IPS-NIHi11 (cell line): ENCODE measurements around the gene NRAP.
A peak's percentile ranks its signal among the peaks of the same experiment; 100 is the strongest.

Source experiments
- DNase-seq: peaks from one replicate; pipeline ENCODE4 v3.0.0; 2012; ENCODE audit warnings: mixed read lengths, low spot score

The NRAP gene, protein sequence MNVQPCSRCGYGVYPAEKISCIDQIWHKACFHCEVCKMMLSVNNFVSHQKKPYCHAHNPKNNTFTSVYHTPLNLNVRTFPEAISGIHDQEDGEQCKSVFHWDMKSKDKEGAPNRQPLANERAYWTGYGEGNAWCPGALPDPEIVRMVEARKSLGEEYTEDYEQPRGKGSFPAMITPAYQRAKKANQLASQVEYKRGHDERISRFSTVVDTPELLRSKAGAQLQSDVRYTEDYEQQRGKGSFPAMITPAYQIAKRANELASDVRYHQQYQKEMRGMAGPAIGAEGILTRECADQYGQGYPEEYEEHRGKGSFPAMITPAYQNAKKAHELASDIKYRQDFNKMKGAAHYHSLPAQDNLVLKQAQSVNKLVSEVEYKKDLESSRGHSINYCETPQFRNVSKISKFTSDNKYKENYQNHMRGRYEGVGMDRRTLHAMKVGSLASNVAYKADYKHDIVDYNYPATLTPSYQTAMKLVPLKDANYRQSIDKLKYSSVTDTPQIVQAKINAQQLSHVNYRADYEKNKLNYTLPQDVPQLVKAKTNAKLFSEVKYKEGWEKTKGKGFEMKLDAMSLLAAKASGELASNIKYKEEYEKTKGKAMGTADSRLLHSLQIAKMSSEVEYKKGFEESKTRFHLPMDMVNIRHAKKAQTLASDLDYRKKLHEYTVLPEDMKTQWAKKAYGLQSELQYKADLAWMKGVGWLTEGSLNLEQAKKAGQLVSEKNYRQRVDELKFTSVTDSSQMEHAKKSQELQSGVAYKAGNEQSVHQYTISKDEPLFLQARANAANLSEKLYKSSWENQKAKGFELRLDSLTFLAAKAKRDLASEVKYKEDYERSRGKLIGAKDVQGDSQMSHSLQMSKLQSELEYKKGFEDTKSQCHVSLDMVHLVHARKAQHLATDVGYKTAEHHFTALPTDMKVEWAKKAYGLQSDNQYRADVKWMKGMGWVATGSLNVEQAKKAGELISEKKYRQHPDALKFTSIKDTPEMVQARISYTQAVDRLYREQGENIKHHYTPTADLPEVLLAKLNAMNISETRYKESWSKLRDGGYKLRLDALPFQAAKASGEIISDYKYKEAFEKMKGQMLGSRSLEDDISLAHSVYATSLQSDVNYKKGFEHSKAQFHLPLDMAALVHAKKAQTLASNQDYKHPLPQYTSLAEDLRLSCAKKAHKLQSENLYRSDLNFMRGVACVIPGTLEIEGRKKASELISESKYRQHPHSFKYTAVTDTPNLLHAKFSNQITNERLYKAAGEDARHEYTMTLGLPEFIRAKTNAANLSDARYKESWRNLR (N-terminal part only)

DNA sequence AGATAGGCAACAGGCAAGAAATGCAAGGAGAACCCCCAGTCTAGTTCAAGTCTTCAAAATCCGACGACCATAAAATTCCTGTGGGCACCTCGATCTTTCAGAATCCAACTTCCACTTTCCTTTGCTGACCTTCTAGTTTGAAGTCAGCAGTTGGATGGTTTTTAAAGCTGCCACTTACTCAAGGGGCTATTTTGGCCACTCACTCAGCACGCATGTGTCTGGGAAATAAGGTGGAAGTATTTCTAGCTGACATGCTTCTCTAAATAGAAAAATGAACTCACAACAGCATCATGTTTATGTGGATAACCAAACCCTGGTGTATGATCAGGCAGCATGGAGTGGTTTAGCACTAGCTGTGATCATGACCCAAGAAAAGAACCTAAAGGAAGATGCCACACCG lies at the start of gene NRAP:
TSS of gene NRAP (minus strand) at position 134 of the 400 bp plus-strand sequence. CDS start 159 bp downstream, outside the sequence.
- no peak for DNase-seq

DNA sequence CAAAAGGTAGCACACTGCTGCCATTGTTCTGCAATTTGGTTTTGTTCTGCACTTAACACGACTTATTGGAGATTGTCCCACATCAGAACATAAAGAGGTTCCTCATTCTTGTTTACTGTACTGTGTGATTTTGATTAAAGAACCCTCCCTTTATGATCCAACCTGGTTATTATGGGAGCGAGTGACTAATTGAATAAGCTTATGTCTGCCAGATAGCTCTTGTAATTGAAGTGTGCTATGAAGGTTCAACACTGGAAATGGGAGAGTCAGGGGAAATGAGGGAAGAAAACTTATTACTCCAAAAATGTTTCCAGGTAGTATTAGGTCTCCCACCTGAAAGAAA lies 49.8 kb upstream of the NRAP start:
- DNase-seq = no peak

- peak; percentile 36 for DNase-seq
Observed at GRCh38 chr10:113712755-113713639, 49.2 kb upstream of the NRAP start.

GRCh38 chr10:113712024-113712423 lies 48.2 kb upstream of the NRAP start:
- DNase-seq = no peak

DNA sequence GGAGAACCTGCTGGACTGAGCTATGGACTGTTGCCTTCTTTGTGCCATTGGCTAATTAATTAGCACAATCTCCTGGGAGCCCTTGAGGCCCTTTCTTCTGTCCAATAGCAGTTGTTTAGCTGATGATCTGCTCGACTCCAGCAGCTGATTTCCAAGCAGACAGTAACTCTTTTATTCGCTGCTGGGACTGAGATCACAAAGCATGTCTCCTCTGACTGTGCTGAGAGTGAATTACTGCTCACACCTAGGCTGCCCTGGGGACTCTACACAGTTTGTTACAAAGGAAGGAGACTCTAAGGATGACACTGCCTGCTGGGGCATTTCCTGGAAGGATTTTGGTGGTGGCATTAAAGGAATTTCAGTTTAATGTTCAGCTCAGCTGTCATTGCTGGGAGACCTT lies 47.3 kb upstream of the NRAP start:
- DNase-seq = no peak

DNA sequence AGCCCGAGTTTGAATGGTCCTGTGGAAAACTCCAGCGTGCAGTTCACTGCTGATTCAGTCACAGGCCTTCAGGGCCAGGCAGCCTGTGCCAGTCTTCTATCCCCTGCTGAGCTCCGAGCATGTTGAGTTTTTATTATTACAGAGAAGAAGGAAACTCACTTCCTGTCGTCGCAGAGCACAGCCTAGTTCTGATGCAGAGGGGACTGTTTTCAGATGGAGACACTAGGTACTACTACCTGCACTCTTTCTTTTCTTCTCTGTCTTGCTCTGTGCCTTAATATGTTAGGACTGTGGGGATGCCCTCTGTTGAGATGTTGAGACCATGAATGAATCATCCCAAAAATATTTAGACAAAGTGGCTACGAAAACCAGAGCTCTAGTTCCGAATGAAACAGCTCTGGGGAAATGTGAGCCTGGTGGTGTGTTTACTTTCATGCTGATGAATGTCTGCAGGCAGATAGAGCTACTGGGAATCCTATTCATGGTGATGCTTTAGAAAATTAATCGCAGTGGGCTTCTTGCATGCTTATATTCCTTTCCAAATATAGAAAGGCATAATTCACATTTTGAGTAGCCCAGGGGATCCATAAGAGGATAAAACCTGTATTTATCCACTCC lies 45.5 kb upstream of the NRAP start:
- DNase-seq = no peak

DNA sequence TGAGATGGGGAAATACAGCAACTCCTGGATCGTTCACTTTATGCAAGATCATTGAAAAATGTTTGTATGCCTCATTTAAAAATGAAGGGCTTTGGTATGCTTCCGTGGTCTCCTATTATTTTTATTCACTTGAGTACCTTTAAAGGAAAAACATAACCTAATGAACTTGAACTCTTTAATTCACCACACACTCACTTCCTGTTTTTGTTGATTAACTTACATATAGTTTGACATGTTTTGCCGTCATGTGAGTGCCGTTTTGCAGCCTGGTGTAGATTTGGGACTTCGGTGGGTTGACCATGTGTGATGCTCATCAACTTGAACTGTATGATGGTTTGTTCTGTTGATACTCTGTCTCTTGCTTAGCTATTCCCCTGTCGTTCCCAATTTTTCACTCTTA lies 44.8 kb upstream of the NRAP start:
- DNase-seq = no peak

DNA sequence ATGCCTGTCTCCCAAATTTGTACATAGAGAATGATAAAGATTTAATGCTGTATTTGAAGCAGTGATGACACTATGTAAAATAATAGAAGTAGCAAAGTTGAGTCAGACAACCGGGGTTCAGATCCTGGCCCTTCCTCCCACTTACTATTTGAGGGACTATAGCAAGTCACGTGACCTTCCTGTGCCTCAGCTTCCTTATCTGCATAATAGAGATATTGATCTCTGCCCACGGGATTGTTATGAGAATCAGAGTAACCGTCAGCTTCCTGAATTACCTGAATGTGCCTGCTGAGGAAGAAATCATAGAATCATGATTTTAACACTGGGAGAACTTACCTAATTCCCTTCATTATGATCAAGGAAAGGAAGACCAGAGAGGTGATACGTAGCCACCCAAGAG lies 42.8 kb upstream of the NRAP start:
- no peak for DNase-seq

- DNase-seq = no peak
Observed at GRCh38 chr10:113705344-113705652, 41.5 kb upstream of the NRAP start.

DNA sequence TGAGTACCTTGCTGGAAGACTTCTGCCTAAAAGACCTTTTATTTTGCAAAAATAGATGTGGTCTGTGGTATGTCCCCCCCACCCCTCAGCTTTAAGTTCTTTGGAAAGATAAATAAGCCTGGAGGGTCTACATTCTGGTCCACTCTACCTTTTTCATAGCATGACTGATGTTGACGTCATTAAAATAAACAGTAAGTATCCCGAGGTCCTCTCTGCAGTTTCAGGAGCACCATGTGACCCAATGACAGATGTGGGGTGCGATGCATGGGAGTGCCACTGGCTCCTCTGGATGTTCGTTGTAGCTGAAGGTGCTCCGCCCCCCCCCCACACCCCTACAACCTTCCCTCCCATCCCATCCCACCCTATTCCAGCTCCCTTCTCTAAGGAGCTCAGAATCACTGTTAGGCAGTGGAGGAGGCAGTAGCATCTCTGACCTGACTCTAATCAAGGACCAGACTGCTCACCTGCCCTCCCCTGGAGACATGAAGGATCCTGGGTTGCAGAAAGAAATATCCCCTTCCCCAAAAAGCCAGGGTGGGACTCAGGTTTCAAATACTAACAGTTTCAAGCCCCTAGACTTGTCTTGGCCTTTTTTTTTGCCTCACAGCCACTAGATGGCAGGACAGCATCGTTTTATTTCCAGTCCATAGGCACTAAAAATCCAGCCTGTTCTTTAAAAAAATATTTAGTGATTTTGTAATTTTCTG lies 40.9 kb upstream of the NRAP start:
- peak; percentile 44 for DNase-seq

DNA sequence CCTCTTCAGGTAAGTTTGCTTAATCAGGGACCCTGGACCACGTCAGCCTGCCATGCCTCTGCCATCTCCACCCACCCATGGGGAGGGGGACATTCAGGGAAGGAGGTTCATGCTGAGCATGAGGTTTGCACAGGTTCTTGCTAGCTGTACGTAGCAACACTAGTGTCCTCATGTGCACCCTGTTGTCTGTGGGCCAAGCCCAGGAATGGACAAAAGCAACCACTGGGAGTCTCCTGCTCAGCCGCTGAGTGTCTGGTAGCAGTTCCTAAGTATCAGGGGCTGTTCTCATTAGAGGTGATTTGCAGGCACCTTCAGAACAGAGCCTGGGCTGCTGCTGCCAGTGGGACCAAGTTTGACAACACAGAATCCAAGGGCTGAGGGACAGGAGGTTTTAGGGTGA lies 33.8 kb upstream of the NRAP start:
- DNase-seq = no peak

- no peak for DNase-seq
Observed at GRCh38 chr10:113695691-113696090, 31.9 kb upstream of the NRAP start.

DNA sequence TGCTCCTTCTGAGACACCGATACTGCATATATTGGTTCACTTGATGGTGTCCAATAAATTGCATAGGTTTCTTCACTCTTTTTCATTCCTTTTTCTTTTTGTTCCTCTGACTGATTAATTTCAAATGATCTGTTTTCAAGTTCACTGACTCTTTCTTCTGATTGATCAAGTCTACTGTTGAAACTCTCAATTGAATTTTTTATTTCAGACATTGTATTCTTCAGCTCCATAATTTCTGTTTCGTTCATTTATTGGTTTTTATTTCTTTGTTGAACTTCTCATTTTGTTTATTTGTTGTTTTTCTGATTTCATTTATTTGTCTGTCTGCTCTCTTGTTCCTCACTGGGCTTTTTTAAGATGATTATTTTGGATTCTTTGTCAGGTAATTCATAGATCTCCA lies 29.5 kb upstream of the NRAP start:
- no peak for DNase-seq

GRCh38 chr10:113692271-113692670 lies 28.4 kb upstream of the NRAP start:
- DNase-seq = no peak

GRCh38 chr10:113691381-113691780 lies 27.5 kb upstream of the NRAP start:
- DNase-seq = no peak

GRCh38 chr10:113690749-113691148 lies 26.9 kb upstream of the NRAP start:
- DNase-seq = no peak

GRCh38 chr10:113689574-113689973 lies 25.7 kb upstream of the NRAP start:
- no peak for DNase-seq

GRCh38 chr10:113689057-113689456 lies 25.2 kb upstream of the NRAP start:
- DNase-seq = no peak

DNA sequence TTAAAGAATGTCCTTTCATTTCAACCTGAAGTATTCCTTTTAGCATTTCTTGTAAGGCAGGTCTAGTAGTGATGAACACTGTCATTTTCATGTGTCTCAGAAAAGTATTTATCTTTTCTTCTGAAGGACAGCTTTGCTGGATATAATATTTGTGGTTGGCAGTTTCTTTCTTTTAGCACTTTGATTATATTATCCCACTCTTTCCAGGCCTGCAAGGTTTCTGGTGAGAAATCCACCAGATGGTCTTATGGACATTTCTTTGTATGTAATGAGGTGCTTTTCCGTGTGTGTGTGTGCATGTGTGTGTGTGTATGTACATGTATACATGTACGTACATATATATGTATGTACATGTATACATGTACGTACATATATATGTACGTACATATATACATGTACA lies 23.2 kb upstream of the NRAP start:
- DNase-seq = no peak

- no peak for DNase-seq
Observed at GRCh38 chr10:113686028-113686427, 22.2 kb upstream of the NRAP start.

DNA sequence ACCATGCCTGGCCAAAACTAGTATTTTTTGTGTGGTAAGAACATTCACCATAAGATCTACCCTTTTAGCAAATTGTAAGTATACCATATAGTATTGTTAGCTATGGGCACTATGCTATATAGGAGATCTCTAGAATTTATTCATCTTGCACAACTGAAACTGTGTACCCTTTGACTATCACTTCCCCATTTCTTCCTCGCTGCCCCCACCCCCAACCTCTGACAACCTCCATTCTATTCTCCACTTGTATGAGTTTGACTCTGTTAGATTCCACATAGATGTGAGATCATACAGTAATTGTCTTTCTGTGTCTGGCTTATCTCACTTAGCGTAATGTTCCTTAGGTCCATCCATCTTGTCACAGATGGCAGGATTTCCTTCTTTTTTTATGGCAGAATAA lies 19.5 kb upstream of the NRAP start:
- no peak for DNase-seq
